ENCODE data around the gene GADD45A.
A peak's percentile ranks its signal among the peaks of the same experiment; 100 is the strongest.

The GADD45A gene

GRCh38 chr1:67685067-67685557 lies at the start of gene GADD45A:
Gene GADD45A (plus strand): TSS chr1:67685201. CDS start chr1:67685495, 294 bp downstream.
- TF ChIP-seq EZH2phosphoT487 (conservative IDR thresholded peaks at IDR 0.05; ENCODE audit: low read length) = no peak
- TF ChIP-seq CTCF (IDR thresholded peaks at IDR 0.05; ENCODE audit: insufficient read depth, low read length, poor library complexity, severe bottlenecking) = no peak
- Histone ChIP-seq H3K79me2 (ENCODE audit: insufficient read depth, low read length) (no peaks in the 10 kb centered on the region), H4K20me1 (ENCODE audit: low read depth, low read length) (no peaks in the 10 kb centered on the region), H3K9ac (ENCODE audit: low read length) (peak within 1 kb of the TSS; percentile 91), H3K4me3 (ENCODE audit: insufficient read depth, low read length, poor library complexity, severe bottlenecking) (peak within 1 kb of the TSS; percentile 90), H3K9me2 (replicated peaks; ENCODE audit: insufficient read depth, low read length) (no peaks in the 10 kb centered on the region), H3K27ac (ENCODE audit: low read depth, low read length) (peak within 1 kb of the TSS; percentile 69), H3K27me3 (ENCODE audit: low read length) (no peaks in the 10 kb centered on the region), H3F3A (ENCODE audit: insufficient read depth) (peaks cover 12% of the 10 kb centered on the region; the same call in 1 of the 2 replicates), H2AFZ (ENCODE audit: low read depth, low read length, severe bottlenecking) (peak within 1 kb of the TSS; percentile 86), H3K9me3 (ENCODE audit: insufficient read depth, low read length) (no peaks in the 10 kb centered on the region), H3K4me2 (ENCODE audit: low read depth, low read length, poor library complexity, severe bottlenecking) (peak within 1 kb of the TSS; percentile 69), H3K36me3 (ENCODE audit: low read length) (no peaks in the 10 kb centered on the region; the same call in 1 of the 2 replicates)

GRCh38 chr1:67636146-67636545 lies 48.9 kb upstream of the GADD45A start:
- no peak overlapping the region for H3K27ac ChIP-seq (ENCODE audit: low read depth, low read length)
- H4K20me1 ChIP-seq (ENCODE audit: low read depth, low read length) = no peaks in the 10 kb centered on the region
- no peaks in the 10 kb centered on the region for H3K9me2 ChIP-seq (replicated peaks; ENCODE audit: insufficient read depth, low read length)
- H3K9me3 ChIP-seq (ENCODE audit: insufficient read depth, low read length) = no peaks in the 10 kb centered on the region
- H3K4me2 ChIP-seq (ENCODE audit: low read depth, low read length, poor library complexity, severe bottlenecking) = no peak overlapping the region
- no peaks in the 10 kb centered on the region for H3K36me3 ChIP-seq (ENCODE audit: low read length)
- no peaks in the 10 kb centered on the region for H3F3A ChIP-seq (ENCODE audit: insufficient read depth)
- no peak overlapping the region for H2AFZ ChIP-seq (ENCODE audit: low read depth, low read length, severe bottlenecking)
- no peak overlapping the region for H3K9ac ChIP-seq (ENCODE audit: low read length)
- H3K27me3 ChIP-seq (ENCODE audit: low read length) = no peaks in the 10 kb centered on the region
- no peak overlapping the region for H3K4me3 ChIP-seq (ENCODE audit: insufficient read depth, low read length, poor library complexity, severe bottlenecking)
- no peaks in the 10 kb centered on the region for H3K79me2 ChIP-seq (ENCODE audit: insufficient read depth, low read length)
- TF ChIP-seq EZH2phosphoT487 (conservative IDR thresholded peaks at IDR 0.05; ENCODE audit: low read length) (no peak), CTCF (IDR thresholded peaks at IDR 0.05; ENCODE audit: insufficient read depth, low read length, poor library complexity, severe bottlenecking) (no peak)

GRCh38 chr1:67639361-67639760 lies 45.6 kb upstream of the GADD45A start:
- Histone ChIP-seq H3K36me3 (ENCODE audit: low read length) (no peaks in the 10 kb centered on the region), H3K27me3 (ENCODE audit: low read length) (no peaks in the 10 kb centered on the region), H3K9ac (ENCODE audit: low read length) (no peak overlapping the region), H3K4me2 (ENCODE audit: low read depth, low read length, poor library complexity, severe bottlenecking) (no peak overlapping the region), H3K79me2 (ENCODE audit: insufficient read depth, low read length) (no peaks in the 10 kb centered on the region), H3F3A (ENCODE audit: insufficient read depth) (no peaks in the 10 kb centered on the region), H2AFZ (ENCODE audit: low read depth, low read length, severe bottlenecking) (no peak overlapping the region), H3K27ac (ENCODE audit: low read depth, low read length) (no peak overlapping the region), H3K4me3 (ENCODE audit: insufficient read depth, low read length, poor library complexity, severe bottlenecking) (no peak overlapping the region), H3K9me3 (ENCODE audit: insufficient read depth, low read length) (no peaks in the 10 kb centered on the region), H3K9me2 (replicated peaks; ENCODE audit: insufficient read depth, low read length) (no peaks in the 10 kb centered on the region), H4K20me1 (ENCODE audit: low read depth, low read length) (no peaks in the 10 kb centered on the region)
- TF ChIP-seq CTCF (IDR thresholded peaks at IDR 0.05; ENCODE audit: insufficient read depth, low read length, poor library complexity, severe bottlenecking) (no peak), EZH2phosphoT487 (conservative IDR thresholded peaks at IDR 0.05; ENCODE audit: low read length) (no peak)

Measured in SU-DHL-6 (cell line).